Skeletal muscle cell (primary cell): Measurements from ENCODE around the gene TECR.
"Not testable (repeated sequence)": the region's sequence is repeated elsewhere in the genome, so short reads cannot be mapped to it uniquely, and the experiment has no call there.

Experiments
- DNase-seq: peaks from one replicate; pipeline ENCODE4 v3.0.0-alpha.2; 2010; ENCODE audit warnings: low read depth
- H3K4me3 ChIP-seq: 2 replicates; pipeline ENCODE4 v1.5.1; 2011; ENCODE audit warnings: low read depth, mild to moderate bottlenecking, control low read depth, low read length, moderate library complexity

Gene TECR

GRCh38 chr19:14530506-14530905, 1.1 kb downstream of the TECR start:
- peak overlapping the region; percentile 98 for H3K4me3 ChIP-seq

GRCh38 chr19:14533450-14533849, 4.1 kb downstream of the TECR start:
- no peak overlapping the region for H3K4me3 ChIP-seq
- no peak for DNase-seq

More at GRCh38 chr19:14530506-14530905, 1.1 kb downstream of the TECR start:
- no peak for DNase-seq

DNA sequence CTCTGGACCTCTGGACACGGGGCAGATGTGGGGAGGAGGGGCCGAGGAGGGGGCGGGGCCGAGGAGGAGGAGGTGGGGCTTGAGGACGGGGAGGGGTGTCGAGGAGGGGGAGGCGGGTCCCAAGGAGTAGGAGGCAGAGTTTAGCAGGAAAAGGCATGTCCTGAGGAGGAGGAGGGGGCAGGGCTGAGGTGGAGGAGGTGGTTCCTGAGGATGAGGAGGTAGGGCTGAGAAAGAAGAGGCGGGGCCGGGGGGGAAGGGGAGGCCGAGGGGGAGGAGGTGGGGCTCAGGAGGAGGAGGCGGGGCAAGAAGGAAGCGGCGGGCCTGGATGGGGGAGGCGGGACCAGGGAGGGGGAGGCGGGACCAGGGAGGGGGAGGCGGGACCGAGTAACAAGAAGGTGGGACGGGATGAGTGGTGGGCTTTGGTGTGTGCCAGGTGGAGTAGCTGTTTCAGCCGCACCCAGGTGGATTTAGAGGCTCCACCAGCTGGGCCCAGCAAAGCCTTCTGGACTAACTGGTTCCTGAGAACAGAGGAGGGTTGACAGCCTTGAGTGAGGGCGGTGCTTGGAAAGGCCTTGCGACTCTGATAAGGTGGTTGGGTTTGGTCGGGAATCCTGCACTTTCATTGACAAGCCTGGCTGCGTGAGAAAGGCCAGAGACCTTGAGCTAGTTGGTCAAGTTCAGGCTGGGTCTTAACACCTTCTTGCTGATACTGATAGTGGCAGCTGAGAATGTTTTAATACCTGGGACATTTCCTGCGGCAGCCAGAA, 7.7 kb downstream of the TECR start:
- no peak for DNase-seq
- H3K4me3 ChIP-seq = no peak overlapping the region

DNA sequence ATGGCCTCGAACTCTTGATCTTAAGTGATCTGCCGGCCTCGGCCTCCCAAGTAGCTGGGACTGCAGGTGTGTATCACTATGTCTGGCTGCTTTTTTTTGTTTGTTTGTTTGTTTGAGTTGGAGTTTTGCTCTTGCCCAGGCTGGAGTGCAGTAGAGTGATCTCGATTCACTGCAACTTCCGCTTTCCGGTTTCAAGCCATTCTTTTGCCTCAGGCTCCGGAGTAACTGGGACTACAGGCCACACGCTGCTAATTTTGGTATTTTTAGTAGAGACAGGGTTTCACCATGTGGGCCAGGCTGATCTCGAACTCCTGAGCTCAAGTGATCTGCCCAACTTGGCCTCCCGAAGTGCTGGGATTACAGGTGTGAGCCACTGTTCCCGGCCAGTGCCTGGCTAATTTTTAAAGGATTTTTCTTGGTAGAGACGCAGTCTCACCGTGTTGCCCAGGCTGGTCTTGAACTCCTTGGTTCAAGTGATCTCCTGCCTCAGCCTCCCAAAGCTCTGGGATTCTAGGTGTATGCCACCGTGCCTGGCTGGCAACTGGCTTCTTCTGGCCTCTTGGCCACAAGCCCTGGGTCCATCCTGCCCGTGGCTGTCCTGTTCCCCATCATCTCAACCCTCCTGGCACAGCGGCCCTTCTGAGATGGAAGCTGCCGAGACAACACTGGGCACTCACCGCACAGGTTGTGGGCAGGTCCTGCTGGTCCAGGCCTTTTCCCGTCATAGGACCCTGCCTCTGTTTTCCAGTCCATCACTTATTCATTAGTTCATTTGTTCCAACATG, 11.5 kb downstream of the TECR start:
- DNase-seq = no peak

GRCh38 chr19:14541979-14542378, 12.6 kb downstream of the TECR start:
- DNase-seq, H3K4me3 ChIP-seq: not testable (repeated sequence)

More for the DNA sequence above, 11.5 kb downstream of the TECR start:
- no peak overlapping the region for H3K4me3 ChIP-seq

- H3K4me3 ChIP-seq = no peak overlapping the region
- no peak for DNase-seq
These were observed 13.4 kb downstream of the TECR start for GRCh38 chr19:14542711-14543328.

GRCh38 chr19:14544047-14544446, 14.7 kb downstream of the TECR start:
- H3K4me3 ChIP-seq = no peak overlapping the region
- DNase-seq = no peak

- H3K4me3 ChIP-seq = no peak overlapping the region
- no peak for DNase-seq
These were observed 15.8 kb downstream of the TECR start for GRCh38 chr19:14544977-14545715.

GRCh38 chr19:14545716-14546082, 16.3 kb downstream of the TECR start:
- no peak overlapping the region for H3K4me3 ChIP-seq
- DNase-seq = no peak

DNA sequence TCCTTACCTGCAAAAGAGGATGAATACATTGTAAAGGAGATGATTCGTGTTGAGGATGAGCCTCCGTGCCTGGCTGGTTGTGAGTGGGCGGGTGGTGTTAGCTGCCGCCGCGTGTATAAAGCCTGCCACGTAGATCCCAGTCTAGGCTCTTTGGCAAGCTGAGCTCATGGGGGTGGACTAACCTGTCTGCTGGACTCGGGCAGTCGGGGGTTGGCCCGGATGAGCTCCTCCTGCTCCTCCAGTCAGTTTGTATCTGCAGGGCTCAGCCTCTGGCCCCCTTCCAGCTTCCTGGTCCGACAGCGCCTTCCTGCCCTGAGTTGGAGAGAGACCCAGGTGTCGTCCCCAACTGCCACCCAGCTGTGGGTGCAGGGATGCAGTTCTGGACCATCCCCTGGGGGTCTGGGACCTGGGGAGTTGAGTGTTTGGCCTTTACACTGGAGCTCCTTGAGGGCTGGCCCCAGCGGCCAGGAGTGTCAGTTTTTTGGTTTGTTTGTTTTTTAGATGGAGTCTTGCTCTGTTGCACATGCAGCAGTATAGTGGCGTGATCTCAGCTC, 20.9 kb downstream of the TECR start:
- no peak for DNase-seq
- no peak overlapping the region for H3K4me3 ChIP-seq

DNA sequence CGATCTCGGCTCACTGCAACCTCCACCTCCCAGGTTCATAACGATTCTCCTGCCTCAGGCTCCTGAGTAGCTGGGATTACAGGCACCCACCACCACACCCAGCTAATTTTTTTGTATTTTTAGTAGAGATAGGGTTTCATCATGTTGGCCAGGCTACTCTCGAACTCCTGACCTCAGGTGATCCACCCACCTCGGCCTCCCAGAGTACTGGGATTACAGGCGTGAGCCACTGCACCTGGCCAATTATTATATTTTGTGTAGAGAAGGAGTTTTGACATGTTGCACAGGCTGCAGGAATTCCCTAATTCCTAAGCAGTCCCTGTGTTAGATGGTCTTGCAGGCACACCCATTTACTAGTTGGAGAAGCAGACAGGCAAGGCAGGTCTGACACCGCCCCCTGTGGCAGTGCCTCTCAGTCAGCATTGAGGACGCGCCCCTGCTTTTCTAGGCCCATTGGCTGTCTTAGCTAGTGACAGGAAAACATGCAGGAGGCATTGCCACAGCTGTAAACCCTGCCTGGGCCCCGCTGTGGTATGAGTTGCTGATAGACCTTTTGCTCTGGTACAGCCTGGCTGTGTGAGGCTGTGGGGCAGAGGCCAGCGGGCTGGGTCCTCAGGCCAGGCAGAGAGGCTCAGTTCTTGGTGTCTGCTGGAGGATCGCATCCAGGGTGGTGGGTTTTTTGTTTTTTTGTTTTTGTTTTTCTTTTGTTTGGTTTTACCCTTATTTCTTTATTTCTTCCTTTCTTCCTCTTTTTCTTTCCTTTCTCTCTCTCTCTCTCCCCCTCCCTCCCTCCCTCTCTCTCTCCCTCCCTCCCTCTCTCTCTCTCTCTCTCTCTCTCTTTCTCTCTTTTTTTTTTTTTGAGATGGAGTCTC, 22.0 kb downstream of the TECR start:
- DNase-seq, H3K4me3 ChIP-seq: not testable (repeated sequence)

- not testable (repeated sequence) for H3K4me3 ChIP-seq, DNase-seq
These were observed 22.6 kb downstream of the TECR start for GRCh38 chr19:14552006-14552360.

DNA sequence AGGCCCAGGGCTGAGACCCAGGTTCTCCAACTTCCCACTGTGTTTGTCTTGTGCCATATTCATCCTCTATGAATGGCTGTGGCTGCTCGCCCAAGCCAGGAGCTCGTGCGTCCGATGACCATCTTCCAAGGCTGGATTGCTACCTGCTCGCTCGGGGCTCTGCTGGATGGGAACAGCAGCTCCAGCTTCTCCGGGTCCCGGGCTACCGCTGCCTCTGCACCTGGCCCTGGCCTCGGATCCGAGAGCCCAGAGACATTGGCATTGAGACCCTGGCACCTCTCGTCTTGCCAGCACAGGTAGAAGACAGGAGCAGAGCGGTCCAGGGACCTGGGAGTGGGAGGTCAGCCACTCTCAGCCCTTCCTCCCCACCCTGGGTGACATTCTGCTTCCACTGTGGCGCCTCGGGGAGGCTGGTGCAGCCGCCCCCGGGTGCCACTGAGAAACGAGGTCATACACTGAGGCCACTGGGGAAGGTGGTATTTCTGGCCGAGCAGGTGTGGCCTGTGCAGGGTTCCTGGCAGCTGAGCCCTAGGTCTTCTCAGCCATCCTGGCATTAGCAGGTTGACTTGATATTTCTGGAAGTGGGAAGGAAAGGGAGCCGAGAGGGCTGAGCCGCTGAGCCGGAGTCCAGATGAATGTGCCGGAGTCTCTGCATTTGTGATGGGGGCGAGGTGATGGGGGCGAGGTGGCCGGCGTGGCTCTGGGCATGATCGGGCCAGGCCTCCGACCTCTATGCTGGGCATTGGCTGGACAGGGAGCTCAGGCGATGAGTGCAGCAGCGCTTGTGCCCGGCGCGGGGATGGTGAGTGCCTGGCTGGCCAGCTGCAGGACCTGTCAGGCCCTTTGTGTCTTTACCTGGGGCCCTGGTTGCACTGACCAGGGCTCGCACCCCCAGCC, 23.9 kb downstream of the TECR start:
- no peak overlapping the region for H3K4me3 ChIP-seq
- no peak for DNase-seq

DNA sequence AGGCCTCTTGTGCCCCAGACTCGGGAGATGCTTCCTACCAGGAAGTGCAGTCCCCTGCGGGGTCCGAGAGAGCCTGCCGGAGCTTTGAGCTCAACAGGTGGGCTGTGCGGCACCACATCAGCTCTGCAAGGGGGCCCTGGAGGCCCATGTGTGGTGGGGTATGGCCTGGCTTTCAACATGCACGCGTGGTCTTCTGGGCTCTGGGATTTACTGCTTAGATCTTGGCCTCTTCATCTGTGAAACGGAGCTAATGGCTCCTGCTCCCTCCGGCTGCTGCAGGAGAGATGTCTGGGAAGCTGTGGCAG, 24.5 kb downstream of the TECR start:
- no peak for DNase-seq
- H3K4me3 ChIP-seq = no peak overlapping the region

GRCh38 chr19:14554382-14554812, 25.0 kb downstream of the TECR start:
- no peak for DNase-seq
- no peak overlapping the region for H3K4me3 ChIP-seq

DNA sequence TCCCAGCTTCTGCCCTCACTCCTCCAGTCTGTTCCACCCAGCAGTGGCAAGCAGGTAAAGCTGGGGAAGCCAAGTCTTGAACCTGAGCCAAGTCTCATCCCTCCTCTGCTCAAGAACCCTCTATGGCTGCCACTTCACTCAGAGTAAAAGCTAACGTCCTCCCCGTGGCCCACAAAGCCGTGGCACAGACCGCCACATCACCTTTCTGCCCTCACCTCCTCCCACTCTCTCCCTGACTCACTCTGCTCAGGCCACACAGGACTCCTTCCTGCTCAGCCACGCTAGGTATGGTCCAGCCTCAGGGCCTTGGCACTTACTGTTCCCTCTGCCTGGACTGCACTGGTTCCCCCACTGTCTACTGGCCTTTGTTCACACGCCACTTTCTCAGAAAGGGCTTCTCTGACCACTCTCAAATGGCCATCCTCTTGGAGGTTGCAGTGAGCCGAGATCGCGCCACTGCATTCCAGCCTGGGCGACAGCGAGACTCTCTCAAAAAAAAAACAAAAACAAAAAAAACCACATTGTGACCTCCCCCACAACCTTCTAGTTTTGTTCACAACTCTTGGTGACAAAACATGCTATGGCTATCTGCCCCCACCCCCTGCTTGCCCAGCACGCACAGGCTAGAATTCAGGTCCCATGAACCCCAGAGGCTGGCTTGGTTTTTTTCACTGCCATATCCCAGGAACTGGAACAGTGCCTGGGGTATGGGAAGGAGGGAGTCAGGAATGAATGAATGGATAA, 26.7 kb downstream of the TECR start:
- no peak overlapping the region for H3K4me3 ChIP-seq
- DNase-seq = no peak

DNA sequence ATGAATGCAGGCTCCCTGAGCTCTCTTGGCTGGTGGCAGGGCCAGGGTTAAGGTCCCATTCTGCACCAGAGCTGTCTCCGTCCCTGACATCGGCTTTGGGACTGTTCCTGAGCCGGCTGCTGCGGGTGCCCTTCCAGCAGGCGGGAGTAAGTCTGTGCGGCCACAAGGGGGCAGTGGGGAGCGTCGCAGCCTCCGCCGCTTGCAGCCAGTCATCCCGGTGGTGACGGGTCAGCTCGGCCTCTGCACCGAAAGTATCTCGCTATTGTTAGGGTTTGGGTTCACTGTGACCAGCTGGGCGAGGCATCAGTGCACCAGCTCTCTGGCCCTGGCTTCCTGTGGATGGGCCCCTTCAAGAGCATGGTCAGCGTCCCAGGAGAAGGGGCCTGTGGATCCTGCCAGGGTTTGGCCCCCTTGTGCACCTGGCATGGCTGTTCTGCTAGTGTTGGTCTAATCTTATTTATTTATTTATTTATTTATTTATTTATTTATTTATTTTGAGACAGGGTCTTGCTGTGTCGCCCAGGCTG, 27.3 kb downstream of the TECR start:
- no peak for DNase-seq
- no peak overlapping the region for H3K4me3 ChIP-seq
